GM18511 (cell line): ENCODE measurements around the gene SMIM35.

Experiments used
- ATAC-seq: cut with Tn5 transposase; IDR thresholded peaks from one replicate; pipeline ENCODE4 v1.9.1; 2021; ENCODE audit warnings: mild to moderate bottlenecking, moderate library complexity; ENCODE audit not compliant: unreplicated experiment

Gene SMIM35

GRCh38 chr11:118007040-118007439 lies 79.7 kb downstream of the SMIM35 start:
- ATAC-seq, result no peak

- ATAC-seq, result no peak
Observed at GRCh38 chr11:118006153-118006534, 80.6 kb downstream of the SMIM35 start.

DNA sequence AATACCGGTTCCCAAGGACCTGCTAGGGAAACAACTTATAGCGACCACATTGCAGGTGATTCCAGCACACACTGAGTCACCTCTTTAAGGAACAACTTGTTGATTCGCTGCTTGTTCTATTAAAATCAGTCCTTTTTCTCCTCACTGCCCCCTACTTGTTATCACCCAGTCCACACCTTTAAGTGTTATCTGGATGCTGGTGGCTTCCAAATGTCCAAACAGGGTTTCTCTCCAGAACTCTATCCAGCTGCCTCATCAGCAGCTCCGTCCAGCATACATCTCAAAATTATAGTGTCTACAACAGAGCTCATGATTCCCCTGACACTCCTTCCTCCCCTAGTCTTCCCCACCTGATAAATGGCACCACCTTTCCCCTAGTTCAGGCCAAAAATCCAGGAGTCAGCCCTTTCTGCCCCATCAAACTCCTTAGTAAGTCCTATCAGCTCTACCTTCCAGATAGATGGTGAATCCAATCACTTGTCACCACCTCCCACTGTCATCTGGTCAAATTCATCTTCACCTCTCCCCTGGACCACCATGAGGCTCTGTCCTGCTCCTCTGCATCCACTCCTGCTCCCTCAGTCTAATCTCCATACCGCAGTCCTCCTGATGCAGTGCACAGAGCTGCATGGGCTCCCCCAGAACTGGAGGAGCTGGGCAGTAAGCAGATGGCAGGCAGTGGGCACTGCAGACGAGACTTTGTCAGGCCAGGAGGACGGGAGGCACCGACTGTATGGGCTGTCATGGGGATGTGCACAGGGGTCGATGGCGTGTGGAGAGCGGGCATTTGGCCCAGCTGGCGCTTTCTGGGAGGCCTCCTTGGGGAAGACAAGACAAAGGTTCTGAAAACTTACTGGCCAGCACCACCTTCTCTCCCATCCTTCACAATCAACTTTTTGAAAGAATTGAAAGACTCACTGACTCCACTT lies 81.3 kb downstream of the SMIM35 start:
- ATAC-seq, result no peak

GRCh38 chr11:118004543-118005223 lies 82.1 kb downstream of the SMIM35 start:
- no peak for ATAC-seq

GRCh38 chr11:118003456-118003855 lies 83.3 kb downstream of the SMIM35 start:
- ATAC-seq, result no peak

GRCh38 chr11:118002541-118003423 lies 84.0 kb downstream of the SMIM35 start:
- no peak for ATAC-seq

- ATAC-seq, result no peak
Observed at GRCh38 chr11:118002010-118002540, 84.7 kb downstream of the SMIM35 start.

DNA sequence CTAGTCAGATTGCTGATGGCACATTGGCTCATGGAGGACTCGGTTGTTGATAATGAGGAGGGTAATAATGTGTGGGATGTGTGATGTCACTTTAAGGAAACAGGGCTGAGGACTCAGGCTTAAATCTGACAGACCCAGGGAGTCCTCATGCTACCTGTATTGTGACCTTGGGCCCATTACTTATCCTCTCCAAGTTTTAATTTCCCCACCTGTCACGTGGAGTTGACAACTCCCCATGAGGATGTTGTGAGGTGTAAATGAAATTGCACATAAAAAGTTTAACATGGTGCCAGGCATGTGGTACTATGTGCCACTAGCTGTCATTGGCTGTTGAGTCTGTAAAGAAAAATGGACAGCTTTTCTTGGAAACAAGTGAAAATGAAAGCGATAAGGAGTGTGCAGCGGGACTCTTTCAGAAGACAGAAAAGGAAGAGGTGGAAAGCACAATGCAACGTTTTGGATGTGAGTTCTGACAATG lies 85.2 kb downstream of the SMIM35 start:
- ATAC-seq, result no peak

GRCh38 chr11:118000850-118001228 lies 85.9 kb downstream of the SMIM35 start:
- ATAC-seq, result no peak

DNA sequence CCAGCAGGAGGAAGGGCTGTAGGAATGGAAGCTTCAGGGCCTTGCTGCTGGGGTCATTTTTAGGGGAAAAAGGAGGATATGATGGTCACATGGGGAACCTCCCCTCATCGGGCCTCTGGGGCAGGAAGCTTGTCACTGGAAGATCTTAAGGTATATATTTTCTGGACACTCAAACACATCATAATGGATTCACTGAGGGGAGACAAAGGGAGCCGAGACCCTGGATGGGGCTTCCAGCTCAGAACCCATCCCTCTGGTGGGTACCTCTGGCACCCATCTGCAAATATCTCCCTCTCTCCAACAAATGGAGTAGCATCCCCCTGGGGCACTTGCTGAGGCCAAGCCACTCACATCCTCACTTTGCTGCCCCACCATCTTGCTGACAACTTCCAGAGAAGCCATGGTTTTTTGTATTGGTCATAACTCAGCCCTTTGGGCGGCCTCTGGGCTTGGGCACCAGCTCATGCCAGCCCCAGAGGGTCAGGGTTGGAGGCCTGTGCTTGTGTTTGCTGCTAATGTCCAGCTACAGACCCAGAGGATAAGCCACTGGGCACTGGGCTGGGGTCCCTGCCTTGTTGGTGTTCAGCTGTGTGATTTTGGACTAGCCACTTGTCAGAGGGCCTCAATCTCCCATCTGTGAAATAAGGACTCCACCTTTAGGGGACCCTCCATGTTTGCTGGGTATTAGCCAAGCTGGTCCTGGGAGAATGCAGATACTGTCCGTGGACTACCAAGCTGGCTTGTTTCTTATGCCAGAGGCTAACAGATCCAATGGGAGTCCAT lies 86.5 kb downstream of the SMIM35 start:
- no peak for ATAC-seq

DNA sequence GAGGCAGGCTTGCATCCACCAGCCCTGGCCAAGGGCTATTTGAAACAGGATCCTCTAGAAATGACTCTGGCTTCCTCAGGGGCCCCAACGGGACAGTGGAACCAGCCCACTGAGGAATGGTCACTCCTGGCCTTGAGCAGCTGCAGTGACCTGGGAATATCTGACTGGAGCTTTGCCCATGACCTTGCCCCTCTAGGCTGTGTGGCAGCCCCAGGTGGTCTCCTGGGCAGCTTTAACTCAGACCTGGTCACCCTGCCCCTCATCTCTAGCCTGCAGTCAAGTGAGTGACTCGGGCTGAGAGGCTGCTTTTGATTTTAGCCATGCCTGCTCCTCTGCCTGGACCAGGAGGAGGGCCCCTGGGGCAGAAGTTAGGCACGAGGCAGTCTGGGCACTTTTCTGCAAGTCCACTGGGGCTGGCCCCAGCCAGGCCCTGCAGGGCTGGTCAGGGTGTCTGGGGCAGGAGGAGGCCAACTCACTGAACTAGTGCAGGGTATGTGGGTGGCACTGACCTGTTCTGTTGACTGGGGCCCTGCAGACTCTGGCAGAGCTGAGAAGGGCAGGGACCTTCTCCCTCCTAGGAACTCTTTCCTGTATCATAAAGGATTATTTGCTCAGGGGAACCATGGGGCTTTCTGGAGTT lies 87.3 kb downstream of the SMIM35 start:
- ATAC-seq, result no peak

DNA sequence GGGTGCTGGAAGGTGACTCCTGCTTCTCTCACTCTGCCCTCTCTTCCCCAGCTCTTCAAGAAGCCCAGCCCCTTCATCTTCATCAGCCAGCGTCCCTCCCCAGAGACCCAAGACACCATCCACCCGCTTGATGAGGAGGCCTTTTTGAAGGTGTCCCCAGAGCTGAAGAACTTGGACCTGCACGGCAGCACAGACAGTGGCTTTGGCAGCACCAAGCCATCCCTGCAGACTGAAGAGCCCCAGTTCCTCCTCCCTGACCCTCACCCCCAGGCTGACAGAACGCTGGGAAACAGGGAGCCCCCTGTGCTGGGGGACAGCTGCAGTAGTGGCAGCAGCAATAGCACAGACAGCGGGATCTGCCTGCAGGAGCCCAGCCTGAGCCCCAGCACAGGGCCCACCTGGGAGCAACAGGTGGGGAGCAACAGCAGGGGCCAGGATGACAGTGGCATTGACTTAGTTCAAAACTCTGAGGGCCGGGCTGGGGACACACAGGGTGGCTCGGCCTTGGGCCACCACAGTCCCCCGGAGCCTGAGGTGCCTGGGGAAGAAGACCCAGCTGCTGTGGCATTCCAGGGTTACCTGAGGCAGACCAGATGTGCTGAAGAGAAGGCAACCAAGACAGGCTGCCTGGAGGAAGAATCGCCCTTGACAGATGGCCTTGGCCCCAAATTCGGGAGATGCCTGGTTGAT lies 88.0 kb downstream of the SMIM35 start:
- no peak for ATAC-seq

GRCh38 chr11:117997823-117998579 lies 88.8 kb downstream of the SMIM35 start:
- peak; percentile 83 for ATAC-seq

DNA sequence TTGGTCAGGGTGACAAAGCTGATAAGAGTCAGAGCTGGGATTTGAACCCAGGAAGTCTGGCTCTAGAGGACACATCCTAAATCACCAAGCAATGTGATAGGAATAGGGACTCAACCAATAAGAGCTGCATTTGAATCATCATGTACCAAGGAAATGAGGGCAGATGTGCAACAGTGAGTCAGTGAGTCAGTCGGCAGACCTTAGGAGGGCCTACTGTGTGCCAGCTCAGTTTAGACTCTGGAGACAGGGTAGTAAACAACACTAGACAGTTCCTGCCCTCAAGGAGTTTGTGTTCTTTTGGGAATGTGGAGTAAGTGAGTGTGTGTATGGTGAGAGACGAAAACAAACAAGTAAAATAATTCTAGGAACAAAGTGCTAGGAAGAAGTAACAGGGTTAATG lies 89.4 kb downstream of the SMIM35 start:
- no peak for ATAC-seq

- no peak for ATAC-seq
Observed at GRCh38 chr11:117996058-117996457, 90.7 kb downstream of the SMIM35 start.

DNA sequence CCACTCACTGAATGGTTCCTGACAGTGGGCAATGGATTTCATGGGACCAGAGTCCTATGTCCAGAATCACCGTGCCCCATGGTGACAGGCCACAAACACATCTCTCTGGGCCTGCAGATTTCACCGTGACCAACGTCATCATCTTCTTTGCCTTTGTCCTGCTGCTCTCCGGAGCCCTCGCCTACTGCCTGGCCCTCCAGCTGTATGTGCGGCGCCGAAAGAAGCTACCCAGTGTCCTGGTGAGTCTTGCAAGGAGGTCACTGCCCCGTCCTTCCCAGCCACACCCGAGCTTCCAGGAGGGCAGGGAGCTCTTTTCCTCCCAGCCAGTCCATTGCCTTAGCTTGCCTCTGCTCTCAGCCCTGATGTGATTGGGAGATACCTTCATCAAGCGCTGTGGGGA lies 91.3 kb downstream of the SMIM35 start:
- no peak for ATAC-seq

DNA sequence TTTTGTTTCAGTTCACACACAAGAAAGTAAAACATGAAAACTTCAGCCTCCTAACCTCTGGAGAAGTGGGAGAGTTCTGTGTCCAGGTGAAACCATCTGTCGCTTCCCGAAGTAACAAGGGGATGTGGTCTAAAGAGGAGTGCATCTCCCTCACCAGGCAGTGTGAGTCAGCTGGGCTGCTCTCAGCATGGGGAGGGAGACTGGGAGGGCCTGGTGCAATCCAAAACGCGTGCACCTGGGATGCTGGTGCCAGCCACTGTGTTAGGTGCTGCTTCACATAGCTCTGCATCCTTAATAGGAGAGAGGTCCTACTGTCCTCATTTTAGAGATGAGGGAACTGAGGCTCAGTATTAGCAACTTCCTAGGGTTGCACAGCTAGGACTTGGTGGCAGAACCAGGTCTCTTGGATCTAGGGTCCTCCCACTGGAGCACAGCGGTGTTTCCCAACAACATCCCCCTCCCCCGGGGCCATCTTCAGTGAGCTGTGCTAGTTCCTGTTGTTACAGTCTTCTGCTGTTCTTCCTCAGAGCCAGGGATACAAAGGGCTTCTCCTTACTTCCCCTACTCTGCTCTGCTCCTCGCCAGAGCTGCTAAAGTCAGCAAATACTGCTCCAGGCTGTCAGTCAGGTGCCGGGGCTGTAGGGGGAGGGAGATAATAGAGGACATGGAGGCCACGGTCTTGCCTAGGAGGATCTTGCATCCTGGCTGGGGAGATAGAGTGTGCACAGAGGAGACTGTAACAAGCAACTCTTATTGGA lies 92.6 kb downstream of the SMIM35 start:
- no peak for ATAC-seq

DNA sequence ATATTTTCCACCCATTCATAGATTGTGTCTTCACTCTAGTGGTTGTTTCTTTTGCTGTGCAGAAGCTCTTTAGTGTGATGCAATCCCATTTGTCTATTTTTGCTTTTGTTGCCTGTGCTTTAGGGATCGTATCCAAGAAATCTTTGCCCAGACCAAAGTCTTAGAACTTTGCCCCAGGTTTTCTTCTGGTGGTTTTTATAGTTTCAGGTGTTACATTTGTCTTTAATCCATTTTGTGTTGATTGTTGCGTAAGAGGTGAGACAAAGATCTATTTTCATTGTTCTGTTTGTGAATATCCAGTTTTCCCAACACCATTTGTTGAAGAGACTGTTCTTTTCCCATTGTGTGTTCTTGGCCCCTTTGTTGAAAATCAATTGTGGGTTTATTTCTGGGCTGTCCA lies 94.1 kb downstream of the SMIM35 start:
- no peak for ATAC-seq
